NB4 (cell line): ENCODE measurements around the gene ST8SIA5.

ENCODE experiments used
- DNase-seq: peaks from one replicate; pipeline ENCODE4 v3.0.0; 2010; ENCODE audit warnings: low read depth
- H3K4me3 ChIP-seq: one replicate; pipeline ENCODE4 v1.5.1; 2011; ENCODE audit warnings: mild to moderate bottlenecking, low read depth, low read length, moderate library complexity
- MAX ChIP-seq: IDR thresholded peaks from 2 replicates; pipeline ENCODE4 v1.6.1; 2011; ENCODE audit warnings: low read depth, low read length
- MYC ChIP-seq: IDR thresholded peaks from 2 replicates; pipeline ENCODE4 v1.6.1; 2011; ENCODE audit warnings: low read depth, low read length
- POLR2A ChIP-seq: IDR thresholded peaks from 2 replicates; pipeline ENCODE4 v1.6.1; 2011; ENCODE audit warnings: mild to moderate bottlenecking; ENCODE audit not compliant: insufficient read length; ENCODE audit errors: extremely low read depth
- TF ChIP-seq, protein P1 (sequence below): IDR thresholded peaks from one replicate; pipeline ENCODE4 v1.5.1; 2012; ENCODE audit warnings: low read depth, low read length

Gene ST8SIA5

GRCh38 chr18:46624127-46624526 is 132.7 kb downstream of the ST8SIA5 start:
- no peak overlapping the region for H3K4me3 ChIP-seq
- DNase-seq = no peak
- TF ChIP-seq POLR2A (no peak), MAX (no peak), MYC (no peak)
- TF ChIP-seq, protein P1, sequence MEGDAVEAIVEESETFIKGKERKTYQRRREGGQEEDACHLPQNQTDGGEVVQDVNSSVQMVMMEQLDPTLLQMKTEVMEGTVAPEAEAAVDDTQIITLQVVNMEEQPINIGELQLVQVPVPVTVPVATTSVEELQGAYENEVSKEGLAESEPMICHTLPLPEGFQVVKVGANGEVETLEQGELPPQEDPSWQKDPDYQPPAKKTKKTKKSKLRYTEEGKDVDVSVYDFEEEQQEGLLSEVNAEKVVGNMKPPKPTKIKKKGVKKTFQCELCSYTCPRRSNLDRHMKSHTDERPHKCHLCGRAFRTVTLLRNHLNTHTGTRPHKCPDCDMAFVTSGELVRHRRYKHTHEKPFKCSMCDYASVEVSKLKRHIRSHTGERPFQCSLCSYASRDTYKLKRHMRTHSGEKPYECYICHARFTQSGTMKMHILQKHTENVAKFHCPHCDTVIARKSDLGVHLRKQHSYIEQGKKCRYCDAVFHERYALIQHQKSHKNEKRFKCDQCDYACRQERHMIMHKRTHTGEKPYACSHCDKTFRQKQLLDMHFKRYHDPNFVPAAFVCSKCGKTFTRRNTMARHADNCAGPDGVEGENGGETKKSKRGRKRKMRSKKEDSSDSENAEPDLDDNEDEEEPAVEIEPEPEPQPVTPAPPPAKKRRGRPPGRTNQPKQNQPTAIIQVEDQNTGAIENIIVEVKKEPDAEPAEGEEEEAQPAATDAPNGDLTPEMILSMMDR = no peak

GRCh38 chr18:46623541-46623940 is 133.3 kb downstream of the ST8SIA5 start:
- DNase-seq = no peak
- H3K4me3 ChIP-seq = no peak overlapping the region
- no peak for TF ChIP-seq POLR2A
- no peak for TF ChIP-seq MYC
- TF ChIP-seq MAX = no peak
- TF ChIP-seq, protein P1 = no peak

DNA sequence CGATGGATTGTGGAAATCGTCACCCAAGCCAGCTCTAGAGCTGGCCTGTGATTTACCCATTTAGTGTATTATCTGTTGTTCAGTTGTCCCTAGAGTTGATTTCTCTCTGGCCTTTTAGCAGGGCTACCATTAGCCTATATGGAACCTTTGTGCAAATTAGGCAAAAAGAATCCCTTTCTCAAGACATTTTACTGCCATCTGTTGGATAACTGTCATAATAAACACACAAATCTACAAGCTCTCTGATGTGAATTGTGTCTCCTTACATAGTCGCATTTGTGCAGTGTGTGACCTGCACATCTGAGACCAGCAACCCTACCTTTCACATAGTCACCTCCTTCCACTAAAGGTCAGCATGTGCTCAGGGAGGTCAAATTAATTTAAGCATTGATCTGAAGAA is 133.9 kb downstream of the ST8SIA5 start:
- no peak overlapping the region for H3K4me3 ChIP-seq
- DNase-seq = peak; percentile 35
- no peak for TF ChIP-seq POLR2A
- TF ChIP-seq, protein P1 = no peak
- TF ChIP-seq MYC = no peak
- TF ChIP-seq MAX = no peak

GRCh38 chr18:46622451-46622850 is 134.4 kb downstream of the ST8SIA5 start:
- TF ChIP-seq POLR2A (no peak), MYC (no peak), MAX (no peak)
- TF ChIP-seq, protein P1 = no peak
- H3K4me3 ChIP-seq = no peak overlapping the region
- DNase-seq = no peak

- no peak for DNase-seq
- H3K4me3 ChIP-seq = no peak overlapping the region
- TF ChIP-seq POLR2A (no peak), MAX (no peak), MYC (no peak)
- TF ChIP-seq, protein P1 = no peak
Observed at GRCh38 chr18:46621871-46622270, 135.0 kb downstream of the ST8SIA5 start.

- DNase-seq = no peak
- TF ChIP-seq POLR2A (no peak), MYC (no peak), MAX (no peak)
- TF ChIP-seq, protein P1 = no peak
Observed at GRCh38 chr18:46621111-46621766, 135.6 kb downstream of the ST8SIA5 start.

More at GRCh38 chr18:46621111-46621766, 135.6 kb downstream of the ST8SIA5 start:
- no peak overlapping the region for H3K4me3 ChIP-seq
